Inferior parietal cortex (tissue), 1 donor: ENCODE results near the gene CAV3.

Source experiments
- DNase-seq: peaks from one replicate; pipeline ENCODE4 v3.0.0-alpha.2; 2016; ENCODE audit errors: extremely low spot score

CAV3 gene

GRCh38 chr3:8734908-8735307 is 1.3 kb downstream of the CAV3 start:
- DNase-seq = no peak

DNA sequence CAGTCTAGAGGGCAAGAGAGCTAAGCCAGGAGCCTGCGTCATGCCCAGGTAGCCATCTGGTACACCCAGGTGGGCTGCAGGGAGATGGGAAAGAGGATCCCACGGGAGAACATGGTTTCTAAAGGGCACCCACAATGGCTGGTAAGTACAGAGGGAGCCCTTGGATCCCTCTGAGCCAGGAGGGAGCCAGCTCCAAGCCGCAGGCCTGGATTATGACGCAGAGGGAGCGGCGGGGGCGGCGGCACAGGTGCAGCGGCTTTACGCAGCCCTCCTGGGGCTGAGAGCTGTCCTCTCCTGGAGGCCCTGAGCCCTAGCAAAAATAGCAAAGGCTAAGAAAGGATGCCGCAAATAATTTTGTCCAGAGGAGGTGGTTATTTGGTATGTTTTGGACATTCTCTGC is 2.8 kb downstream of the CAV3 start:
- no peak for DNase-seq

DNA sequence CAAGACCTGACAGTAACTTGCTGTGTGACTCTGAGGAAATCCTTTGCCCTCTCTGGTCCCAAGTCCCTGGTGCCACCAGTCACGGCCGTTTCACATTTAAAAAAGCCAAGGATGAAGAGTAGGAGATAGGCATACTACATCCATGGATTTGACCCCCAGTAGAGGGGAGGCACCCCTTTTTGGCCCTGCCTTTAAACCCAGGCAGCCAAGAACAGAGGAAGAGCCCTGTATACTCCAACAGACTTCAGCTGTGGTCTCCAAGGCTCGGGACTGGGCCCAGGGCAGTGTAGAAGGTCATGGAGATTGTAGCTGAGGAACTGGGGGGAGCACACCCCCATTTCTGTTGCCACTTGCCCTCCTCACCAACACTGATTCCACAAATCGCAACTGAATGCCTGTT is 3.7 kb downstream of the CAV3 start:
- no peak for DNase-seq

- DNase-seq = no peak
Observed at GRCh38 chr3:8737823-8738222, 4.2 kb downstream of the CAV3 start.

DNA sequence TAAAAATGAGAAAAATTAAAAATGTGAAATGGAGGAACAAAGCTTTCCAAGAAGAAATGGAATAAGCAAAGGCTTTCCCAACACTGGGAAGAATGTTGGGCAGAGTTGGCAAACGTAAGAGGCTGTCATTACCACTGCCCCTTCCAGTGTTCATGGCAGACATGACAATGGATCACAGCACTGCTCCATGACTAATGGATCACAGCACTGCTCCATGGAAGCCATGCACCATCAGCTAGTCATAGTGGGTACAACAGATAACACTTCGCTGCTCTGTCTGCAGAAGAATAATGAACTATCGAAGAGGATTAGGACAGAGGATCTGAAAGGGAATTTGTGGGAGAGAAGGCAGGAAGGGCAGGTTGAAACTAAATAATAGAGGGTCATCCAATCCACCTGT is 5.0 kb downstream of the CAV3 start:
- DNase-seq = no peak

DNA sequence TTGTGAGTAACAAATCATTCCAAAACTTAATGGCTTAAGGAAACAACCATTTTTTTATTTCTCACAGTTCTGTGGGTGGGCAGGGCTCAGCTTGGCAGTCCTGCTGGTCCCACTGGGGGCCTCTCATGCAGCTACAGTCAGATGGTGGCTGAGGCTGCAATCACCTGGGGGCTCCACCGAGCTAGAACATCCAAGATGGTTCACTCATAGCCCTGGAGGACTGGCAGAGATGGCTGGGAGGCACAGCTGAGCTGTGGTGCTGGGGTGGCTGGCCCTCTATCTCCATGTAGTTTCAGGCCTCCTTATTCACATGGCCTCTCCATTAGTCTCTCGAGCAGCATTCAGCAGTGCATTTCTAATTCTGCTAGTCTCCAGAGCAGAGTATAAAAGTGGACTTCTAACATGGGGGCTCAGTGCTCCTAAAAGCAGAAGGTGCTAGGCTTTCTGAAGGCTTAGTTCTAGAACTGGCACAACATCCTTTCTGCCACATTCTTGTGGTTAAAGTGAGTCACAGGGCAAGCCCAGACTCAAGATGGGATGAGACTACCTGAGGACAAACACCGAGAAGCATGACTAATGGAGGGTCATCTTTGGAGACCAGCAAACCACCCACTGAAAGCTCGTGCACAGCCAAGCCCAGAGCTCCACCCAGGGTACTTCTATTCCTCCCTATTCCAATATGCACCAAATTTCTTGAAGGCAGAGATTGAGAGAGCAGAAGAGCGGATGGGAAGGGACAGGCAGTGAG is 6.3 kb downstream of the CAV3 start:
- no peak for DNase-seq

DNA sequence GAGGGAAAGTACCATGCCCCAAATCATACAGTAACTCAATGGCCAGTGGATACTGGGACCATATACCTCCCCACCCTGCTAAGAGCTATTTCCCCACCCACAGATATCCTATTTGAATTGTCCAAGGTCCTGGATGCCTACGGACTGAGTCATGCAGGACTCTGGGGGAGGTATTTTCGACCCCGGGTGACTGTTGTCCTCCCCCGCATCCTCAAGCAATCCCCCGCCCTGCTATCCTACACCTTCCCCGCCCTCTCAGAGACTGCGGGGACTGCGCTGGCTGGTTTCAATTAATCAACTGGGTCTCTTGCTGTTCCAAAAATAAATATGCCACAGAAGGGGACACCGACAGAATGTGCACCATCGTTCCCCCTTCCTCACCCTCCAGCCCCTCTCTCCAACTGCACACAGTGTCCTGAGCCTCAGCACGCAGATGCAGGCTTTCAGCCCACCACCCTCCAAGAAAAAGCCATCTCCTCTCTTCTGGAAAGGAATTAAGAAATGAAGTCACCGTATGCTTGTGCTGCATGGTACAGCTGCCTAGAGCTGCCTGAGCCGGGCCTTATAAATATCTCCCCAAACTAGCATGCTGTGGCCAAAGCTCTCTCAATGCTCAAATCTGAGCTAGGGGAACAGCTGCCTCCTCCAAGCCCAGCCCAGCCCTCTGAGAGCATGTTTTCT is 8.1 kb downstream of the CAV3 start:
- DNase-seq = no peak

- no peak for DNase-seq
Observed at GRCh38 chr3:8743021-8743601, 9.5 kb downstream of the CAV3 start.

DNA sequence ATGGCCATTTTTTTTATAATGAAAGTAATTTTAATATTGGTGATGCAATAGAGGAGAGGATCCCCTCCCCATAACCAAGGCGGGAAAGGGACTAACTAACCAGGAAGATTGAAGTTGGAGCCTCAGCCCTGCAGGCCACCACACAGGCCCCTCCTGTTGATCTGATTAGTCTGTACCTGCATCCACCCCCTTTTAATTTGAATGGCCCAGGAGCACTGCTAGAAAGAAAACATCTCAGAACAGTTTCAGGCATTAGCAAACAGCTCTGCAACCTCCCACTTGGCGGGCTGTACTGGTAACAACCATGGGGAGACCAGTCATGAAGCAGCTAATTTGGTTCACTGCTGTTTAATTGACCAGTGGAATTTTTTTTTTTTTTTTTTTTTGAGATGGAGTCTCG is 10.3 kb downstream of the CAV3 start:
- DNase-seq = no peak

DNA sequence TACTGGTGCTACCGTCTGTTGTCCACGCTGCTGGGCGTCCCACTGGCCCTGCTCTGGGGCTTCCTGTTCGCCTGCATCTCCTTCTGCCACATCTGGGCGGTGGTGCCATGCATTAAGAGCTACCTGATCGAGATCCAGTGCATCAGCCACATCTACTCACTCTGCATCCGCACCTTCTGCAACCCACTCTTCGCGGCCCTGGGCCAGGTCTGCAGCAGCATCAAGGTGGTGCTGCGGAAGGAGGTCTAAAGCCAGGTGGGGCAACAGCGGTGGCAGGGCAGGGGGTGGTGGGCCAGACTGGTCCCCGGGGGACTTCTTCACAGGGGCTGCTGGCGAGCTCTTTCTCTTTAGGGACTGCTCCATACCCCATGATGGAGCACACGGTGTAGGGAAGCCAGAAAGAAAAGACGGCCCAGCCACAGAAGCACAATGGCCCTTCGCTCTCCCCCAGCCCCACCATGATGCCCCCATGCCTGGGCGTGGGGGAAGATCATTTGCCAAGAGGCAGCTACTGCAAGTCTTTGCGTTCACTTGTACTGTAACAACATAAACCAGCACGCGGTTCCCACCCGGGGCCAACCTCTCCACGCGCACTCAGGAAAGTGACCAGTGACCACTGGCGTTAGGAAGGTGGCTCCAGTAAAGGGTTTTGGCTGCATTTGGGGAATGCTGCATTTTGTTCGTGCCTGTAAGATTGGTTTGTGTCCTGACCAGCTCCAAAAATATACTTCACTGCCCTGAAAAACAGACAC is 12.2 kb downstream of the CAV3 start:
- no peak for DNase-seq

DNA sequence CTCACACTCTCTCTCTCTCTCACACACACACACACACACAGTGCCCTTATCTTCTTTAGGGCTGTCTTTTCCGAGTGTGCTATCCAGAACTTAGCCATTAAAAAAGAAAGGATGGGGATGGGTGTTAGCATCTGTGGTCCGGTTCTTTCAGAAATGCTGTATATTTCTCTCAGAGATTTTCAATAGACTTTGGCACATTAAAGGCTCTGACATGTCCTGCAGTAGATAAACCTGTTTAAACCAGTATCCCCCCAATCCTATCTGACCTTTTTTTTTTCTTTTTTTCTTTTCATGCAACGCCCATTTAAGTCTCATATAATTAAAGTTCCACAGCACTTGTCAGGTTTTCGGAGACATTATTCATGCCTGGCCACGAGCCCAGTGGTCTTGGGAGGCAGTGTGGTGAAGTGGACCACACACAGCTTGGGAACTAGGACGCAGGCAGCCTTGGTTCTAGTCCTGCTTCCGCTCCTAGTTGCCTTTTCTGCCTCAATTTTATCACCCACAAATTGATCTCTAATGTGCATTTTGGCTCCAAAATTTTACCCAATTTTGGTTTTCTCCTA is 13.3 kb downstream of the CAV3 start:
- DNase-seq = no peak

GRCh38 chr3:8749316-8749715 is 15.7 kb downstream of the CAV3 start:
- DNase-seq = no peak

- DNase-seq = no peak
Observed at GRCh38 chr3:8752832-8753231, 19.2 kb downstream of the CAV3 start.

- no peak for DNase-seq
Observed at GRCh38 chr3:8755097-8755496, 21.5 kb downstream of the CAV3 start.

GRCh38 chr3:8755564-8756237 is 22.1 kb downstream of the CAV3 start:
- DNase-seq = no peak

DNA sequence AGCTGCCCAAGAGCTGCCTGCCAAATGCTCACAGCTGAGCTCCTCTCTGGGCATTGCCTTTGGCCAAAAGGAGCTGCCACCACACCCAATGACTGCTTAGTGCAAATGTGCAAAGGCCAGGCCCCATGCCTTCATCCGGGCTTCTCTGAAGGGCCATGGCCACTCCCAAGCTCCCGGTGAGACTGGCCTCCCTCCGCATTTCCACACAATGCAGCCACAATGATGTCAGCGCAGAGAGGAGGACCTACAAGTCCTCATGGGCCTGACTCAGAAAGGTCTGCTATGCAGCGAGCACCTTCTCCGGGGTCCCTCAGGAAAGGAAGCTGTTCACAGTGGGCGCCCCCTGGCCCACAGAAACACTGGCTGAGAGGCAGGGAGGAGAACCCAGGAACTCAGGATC is 23.1 kb downstream of the CAV3 start:
- DNase-seq = no peak

DNA sequence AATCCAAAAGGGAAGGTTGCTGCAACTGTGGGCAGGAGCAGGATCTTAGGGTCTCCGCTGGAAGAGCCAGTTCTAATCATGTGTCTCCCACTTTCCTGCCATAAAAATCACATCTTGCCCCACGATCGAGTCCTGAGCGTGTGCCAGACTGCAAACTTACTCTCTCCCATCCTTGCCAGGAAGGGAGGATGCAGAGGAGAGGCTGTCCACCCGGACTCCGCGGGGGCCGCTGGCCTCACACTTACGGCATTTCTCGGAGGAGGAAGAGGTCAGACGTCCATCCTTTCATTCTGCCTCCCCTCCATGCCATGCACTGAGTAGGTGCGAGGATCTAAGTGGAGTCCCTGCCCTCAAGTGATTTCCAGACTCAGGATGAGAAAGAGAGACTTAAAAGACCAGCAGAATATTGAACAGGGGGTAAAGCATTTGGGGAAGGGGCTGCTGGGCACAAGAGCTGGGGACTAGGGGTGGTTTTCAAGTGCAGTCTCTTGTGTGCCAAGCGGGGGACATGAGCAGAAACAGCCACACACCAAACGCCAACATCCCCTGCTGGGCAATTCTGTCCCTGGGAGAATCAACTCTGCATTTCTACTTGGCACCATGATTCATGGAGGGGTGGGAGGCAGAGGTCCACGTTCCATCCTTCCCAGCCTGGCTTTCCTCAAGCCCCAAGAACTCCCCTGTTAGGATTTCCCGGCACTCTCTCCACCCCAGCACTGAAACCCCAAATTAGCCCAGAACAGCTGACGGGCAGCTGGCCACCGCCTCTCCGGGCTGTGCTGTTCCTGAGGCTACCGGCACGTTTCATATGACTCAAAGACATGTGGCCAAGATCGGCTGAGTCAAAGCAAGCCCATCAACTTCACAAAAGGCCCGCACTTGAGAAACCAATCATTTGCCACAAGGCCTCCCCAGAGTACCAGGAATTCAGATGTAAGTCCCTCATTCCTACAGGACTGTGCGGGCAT is 24.2 kb downstream of the CAV3 start:
- no peak for DNase-seq

- no peak for DNase-seq
Observed at GRCh38 chr3:8759038-8759707, 25.6 kb downstream of the CAV3 start.

- no peak for DNase-seq
Observed at GRCh38 chr3:8760091-8760490, 26.5 kb downstream of the CAV3 start.

DNA sequence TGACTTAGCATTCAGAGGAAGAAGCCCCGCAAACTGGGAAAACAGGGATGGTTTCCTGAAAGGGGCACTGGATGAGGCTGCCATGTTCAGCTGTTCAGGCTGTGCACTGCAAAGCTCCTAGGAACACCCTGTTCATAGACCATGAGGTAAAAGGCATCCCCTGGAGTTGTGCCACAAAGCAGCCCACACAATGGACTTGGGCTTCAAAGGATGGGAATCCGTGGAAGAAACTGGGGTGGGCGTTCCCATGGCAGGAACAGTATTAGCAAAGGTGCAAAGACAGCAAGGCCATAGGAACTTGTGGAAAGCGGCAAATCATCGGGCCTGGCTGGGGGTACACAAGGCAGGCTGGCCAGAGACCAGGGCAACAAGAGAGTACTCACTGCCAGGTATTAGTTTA is 26.9 kb downstream of the CAV3 start:
- DNase-seq = no peak
